HG03196 (cell line): ENCODE results near the gene TCEA2.

Experiments
- ATAC-seq: cut with Tn5 transposase; IDR thresholded peaks from one replicate; pipeline ENCODE4 v1.9.1; 2021; ENCODE audit not compliant: unreplicated experiment

TCEA2 gene

DNA sequence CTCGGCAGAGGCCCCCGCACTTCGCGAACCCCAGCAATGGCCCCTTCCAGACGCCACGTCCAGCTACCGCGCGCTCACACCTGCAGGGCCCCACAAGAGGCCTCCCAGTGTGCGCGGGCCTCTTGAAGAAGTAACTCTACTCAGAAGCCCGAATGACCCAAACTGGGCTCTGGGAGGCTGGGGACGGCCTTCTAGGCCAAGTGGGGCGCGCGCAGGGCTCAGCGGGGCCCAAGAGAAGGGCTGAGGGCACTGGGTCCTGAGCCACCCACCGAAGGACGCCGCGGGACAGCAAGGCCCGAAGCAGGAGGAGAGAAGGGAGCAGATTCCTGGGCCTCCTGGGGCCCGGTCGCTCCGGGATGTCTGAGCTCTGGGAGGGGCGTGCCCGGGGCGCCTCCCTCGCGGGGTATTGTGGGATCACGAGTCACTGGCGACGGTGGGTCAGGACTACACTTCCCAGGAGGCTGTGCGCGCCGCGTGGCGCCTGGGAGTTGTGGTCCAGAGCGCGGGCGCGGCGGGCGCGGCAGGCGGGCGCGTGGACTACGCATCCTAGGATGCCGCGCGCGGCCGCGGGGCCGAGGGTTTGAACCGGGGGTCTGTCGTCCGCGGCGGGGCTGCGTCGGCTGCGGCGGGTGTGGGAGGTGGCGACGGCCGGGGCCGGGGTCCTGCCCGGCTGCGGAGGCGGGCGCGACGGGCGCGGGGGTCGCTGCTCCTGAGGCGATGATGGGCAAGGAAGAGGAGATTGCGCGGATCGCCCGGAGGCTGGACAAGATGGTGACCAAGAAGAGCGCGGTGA, at the start of gene TCEA2:
TCEA2 (plus strand) TSS at position 603 of the 793 bp plus-strand sequence; CDS start at position 718, 115 bp downstream.
- peak; percentile 74 for ATAC-seq

DNA sequence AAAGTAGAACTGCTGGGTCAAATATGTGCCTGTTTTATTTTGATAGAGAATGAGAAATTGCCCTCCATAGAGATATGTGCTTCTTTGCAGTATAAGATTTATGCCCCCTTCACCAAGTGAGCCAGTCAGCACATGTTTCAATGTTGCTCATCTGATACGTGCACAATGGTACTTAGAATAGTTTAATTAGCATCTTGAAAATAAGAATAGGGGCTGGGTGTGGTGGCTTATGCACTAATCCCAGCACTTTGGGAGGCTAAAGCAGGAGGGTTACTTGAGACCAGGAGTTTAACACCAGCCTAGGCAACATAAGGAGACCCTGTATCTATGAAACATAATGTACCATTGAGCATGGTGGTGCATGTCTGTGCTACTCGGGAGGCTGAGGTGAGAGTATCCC, 47.4 kb upstream of the TCEA2 start:
- no peak for ATAC-seq

DNA sequence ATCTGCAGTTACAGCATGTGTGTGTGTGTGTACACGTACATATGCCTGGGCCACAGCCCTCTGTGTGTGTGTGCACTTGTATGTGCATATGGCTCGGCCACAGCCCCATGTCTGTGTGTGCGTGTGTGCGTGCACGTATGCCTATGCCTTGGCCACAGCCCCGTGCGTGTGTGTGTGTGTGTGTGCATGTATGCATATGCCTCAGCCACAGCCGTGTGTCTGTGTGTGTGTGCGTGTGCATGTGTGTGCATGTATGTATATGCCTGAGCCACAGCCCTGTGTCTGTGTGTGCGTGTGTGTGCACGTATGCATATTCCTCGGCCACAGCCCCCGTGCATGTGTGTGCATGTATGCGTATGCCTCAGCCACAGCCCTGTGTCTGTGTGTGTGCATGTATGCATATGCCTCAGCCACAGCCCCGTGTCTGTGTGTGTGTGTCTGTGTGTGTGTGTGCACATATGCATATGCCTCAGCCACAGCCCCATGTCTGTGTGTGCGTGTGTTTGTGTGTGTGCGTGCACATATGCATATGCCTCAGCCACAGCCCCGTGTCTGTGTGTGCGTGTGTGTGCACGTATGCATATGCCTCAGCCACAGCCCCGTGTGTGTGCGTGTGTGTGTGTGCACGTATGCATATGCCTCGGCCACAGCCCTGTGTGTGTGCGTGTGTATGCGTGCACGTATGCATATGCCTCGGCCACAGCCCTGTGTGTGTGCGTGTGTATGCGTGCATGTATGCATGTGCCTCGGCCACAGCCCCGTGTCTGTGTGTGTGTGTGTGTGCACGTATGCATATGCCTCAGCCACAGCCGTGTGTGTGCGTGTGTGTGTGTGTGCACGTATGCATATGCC, 41.6 kb upstream of the TCEA2 start:
- no peak for ATAC-seq

DNA sequence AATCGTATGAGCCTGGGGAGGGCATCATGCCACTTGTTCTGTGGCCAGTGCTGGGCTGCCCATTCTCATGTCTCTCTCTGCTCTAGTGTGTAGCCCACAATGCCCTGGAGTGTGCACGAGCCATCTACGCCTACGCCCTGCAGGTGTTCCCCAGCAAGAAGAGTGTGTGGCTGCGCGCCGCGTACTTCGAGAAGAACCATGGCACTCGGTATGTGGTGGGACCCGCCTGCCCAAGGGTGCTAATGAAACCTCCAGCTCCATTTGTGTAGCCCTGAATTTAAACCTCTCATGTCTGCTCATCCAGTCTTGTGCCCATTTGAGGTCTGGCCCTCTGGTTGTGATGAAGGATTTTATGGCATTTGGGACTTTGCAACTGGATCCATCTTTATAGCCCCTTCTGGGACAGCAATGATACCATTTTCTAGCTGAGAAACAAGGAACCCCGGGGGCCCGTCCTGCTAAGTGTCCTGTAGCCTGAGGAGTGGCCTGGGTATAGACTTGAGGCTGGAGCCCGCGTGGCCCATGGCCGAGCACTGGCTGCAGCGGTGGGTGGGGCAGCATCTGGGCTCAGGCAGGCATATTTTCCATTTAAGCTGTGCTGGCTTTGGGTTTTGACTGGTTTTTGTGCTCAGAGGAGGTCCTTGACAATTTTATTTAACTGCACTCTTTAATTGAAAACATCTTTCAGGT, 40.2 kb upstream of the TCEA2 start:
- ATAC-seq = no peak

DNA sequence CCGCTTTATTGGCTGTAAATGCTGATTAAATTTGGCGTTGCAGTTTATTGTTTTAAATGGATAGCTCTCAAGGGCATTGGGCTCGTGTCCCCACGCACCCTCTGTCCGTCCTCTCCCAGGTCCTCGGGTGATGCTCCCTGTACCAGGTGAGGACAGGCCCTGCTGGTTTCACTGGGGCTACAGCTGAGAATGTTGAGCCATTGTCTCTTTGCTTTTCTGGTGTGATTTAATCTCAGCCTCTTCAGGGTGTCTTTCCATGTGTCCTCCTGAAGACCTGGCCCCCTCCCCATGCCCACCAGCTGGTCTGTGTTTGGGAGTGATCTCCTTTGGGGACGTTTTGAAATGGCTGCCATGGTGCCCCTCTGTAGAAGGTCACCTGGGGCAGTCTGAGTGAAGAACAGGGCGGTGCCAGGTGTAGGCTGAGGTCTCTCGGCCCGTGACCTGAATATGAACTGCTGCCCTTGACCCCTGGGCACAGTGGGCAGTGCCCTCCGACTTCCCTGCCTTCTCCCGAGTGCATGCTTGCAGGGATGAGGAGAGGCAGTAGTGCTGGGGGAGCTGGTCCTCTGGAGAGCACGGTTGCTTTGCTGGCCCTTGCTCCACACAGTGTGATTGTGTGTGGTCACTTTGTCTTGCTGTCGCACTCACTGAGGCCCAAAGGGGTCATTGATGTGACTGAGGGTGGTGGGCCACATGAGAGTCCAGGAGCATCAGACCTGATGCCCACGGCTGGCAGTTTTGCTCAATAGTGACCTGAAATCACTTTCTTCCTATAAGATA, 39.4 kb upstream of the TCEA2 start:
- no peak for ATAC-seq

DNA sequence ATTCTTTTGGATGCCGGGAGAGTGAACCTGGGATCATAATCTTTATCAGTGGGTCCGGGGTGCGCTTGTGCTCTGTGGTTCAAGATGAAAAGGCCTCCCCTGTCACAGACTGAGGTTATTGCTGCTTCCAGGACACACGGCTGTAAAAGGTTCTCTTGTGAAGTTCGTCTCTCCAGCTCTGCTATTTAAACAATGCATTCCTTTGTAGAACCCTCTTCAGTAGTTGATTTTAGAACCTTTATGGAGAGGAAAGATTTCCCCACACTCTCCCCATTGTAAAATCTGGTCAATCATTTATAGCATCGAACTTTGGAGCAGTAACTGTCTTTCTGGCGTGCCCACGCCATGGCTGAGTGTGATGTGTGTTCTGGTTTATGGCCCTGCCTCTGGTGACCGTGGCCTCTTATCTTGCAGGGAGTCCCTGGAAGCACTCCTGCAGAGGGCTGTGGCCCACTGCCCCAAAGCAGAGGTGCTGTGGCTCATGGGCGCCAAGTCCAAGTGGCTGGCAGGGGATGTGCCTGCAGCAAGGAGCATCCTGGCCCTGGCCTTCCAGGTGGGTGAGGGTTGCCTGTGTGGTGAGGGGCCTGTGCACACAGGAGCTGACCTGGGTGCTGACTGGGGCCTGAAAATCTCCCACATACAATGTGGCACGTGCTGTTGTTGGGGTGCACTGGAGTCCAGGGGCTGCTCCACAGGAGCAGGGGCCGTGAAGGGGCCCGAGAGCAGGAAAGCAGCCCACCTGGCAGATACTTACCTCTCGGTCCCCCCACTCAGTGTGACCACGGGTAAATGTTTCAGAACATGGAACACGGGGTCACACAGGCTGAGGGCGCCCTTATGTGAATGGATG, 38.6 kb upstream of the TCEA2 start:
- ATAC-seq = no peak

DNA sequence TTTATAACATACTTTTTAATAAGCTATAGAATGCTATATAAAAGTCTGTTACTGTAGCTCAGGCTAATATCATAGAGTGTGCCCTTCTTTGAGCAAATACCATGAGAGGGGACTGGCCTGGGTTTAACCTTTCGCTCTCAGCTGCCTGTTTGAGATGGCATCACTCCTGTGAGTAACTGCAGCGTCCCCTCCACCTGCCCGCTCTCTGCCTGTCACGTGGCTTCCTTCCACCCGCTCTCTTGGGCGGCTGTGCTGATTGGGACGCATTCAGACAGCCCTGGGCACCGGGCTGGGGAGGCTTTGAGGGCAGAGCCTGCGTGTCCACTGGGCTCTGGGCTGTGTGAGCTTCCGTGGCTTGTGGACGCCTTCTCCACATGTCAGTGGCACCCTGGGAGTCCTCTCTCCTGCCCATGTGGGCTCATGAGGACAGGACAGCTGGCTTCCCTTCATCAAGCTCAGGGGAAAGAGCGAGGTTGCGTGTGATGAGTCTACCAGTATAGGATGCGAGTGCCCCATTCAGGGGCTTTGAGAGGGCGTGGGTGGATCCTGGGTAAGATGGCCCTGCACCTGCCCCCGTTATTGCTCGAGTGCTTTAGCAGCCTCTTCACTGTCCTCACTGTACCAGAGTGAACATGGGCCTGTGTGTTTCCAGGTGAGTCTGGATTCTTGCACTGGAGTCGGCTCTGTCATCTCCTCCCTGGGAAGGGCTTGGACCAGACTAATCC, 37.7 kb upstream of the TCEA2 start:
- no peak for ATAC-seq

DNA sequence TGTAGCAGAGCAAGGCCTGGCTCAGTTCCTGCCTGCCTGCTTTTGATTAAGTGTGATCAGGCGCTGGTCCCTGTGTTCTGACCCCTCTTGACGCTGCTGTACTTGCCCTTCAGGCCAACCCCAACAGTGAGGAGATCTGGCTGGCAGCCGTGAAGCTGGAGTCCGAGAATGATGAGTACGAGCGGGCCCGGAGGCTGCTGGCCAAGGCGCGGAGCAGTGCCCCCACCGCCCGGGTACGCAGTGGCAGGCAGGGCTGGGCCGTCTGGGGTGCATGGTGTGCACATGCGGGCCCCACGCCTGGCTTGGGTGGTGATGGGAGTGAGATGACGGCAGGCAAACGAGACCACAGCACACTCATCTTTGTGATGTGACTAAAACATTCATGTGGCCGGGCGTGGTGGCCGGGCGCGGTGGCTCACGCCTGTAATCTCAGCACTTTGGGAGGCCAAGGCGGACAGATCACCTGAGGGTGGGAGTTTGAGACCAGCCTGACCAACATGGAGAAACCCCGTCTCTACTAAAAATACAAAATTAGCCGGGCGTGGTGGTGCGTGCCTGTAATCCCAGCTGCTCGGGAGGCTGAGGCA, 37.1 kb upstream of the TCEA2 start:
- no peak for ATAC-seq

DNA sequence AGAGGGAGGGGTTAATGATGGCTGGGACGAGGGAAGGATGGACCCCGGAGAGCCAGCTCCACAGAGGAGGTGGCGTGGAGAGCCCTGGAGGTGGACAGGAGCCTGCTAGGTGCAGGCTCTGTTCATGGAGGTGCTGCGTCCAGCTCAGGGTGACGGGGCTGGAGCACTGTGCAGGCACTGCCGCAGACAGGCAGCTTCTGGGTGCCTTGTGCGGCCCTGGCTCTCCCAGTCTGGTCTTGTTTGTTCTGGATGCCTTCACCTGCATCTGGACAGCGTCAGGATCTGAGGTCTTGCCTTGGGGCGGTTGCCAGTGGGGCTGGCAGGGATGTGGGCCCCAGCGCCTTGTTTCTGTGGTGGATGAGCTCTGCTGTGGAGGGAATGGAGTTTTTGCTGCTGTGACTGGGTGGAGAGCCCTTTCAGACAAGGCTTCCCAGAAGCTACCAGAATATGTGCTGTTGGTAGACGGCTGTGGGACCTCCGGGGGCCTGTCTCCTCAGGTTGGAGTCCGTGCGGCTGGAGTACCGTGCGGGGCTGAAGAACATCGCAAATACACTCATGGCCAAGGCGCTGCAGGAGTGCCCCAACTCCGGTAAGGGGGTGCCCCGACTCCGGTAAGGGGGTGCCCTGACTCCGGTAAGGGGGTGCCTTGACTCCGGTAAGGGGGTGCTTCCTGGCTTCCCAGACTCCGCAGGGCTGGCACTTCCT, 34.9 kb upstream of the TCEA2 start:
- no peak for ATAC-seq

DNA sequence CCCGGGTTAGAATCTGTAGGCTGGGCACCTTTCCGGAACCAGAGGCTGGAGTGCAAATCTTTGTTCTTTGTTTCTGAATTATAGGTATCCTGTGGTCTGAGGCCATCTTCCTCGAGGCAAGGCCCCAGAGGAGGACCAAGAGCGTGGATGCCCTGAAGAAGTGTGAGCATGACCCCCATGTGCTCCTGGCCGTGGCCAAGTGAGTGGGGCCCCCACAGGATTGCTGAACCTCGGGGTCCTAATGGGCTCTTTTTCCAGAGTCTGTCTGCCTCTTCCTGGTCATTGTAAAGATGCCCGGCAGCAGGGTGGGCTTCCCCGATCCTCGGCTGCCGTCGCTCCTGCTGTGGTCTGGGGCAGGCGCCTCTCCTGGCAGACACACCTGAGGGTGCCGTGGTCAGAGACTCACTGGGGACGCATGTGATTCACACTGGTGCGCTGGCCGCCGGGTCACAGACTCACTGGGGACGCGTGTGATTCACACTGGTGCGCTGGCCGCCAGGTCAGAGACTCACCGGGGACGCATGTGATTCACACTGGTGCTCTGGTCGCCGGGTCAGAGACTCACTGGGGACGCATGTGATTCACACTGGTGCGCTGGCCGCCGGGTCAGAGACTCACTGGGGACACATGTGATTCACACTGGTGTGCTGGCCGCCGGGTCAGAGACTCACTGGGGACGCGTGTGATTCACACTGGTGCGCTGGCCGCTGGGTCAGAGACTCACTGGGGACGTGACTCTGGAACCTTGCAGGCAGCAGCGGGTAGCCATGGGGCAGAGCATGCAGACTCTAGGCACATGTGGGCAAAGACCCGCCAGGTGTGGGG, 33.5 kb upstream of the TCEA2 start:
- ATAC-seq = no peak

DNA sequence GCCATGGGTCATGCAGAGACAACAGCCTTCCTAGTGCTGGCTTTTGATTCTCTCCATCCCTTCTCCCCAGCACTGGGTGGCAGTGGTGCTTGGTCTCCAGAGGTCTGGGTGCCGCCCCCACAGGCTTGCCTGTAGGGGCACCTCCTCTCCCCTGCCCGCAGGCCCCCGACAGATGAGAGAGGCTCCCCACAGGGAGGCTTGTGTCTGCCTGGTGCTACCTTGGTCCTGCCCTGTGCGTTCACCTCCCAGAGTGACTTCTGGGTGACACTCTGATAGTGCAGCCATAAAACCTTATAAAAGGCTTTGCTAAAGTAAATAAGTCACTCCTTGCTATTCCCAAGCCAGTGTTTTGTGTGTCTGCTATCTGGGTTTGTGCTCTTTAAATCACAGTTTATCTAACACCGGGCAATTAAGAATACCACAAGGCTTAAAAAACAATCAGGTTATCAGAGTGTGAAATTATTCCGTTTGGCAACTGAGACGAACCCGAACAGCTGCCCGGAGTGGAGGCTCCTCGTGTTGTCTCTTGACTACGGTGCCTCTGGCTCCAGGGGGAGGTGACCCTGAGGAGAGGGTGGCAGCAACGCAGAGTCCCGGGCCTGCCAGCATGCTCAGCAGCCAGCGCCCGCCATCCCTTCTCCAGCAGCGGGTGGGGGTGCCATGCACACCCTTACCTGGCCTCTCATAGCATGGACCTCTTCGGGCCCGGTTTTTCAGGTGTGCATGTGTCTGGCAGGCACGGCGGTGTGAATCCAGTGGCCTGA, 32.4 kb upstream of the TCEA2 start:
- no peak for ATAC-seq

DNA sequence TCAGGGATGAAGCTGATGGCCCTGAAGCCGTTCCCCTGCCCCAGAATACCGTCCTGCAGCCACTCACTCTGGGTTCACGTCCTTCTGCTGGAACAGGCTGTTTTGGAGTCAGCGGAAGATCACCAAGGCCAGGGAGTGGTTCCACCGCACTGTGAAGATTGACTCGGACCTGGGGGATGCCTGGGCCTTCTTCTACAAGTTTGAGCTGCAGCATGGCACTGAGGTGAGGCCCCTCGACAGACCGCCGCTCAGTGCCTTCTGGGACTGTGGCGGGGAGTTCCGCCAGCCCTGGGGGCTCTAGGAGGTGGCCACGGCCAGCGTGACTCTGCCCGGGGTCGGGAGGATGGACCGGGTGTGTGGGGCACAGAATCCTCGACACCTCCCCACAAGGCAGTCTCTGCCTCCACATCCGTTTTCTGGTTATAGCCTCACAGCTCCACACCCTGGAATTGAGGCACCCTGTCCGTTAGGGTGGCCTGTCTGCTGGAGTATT, 31.1 kb upstream of the TCEA2 start:
- no peak for ATAC-seq

DNA sequence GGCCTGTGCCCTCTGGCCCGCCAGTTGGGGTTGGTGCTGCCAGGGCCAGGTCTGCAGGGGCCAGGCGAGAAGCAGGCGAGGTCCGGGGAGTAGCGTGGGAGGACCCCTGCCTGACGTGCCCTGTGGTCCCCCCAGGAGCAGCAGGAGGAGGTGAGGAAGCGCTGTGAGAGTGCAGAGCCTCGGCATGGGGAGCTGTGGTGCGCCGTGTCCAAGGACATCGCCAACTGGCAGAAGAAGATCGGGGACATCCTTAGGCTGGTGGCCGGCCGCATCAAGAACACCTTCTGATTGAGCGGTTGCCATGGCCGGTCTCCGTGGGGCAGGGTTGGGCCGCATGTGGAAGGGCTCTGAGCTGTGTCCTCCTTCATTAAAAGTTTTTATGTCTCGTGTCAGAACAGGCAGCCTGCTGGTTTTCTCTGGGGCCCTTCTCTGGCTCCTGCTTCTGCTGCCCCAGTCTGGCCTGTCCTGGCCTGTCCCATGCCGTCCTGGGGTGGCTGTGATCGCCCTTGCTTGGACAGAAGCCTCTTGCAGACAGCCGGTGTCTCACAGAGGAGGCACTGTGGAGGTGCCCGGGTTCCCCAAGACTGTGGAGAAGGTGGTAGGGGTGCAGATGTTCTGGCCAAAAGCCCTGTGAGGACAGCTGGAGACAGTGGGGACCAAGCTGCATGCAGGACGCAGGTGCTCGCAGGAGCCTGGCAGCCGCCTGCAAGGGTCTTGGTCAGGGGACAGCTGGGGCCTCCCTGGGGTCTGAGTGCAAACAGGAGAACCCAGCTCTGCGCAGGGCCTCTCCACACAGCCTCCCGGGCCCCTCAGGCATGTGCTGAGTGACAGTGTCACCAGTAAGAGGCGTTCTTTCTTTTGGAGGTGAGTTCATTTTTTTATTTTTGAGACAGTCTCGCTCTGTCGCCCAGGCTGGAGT, 30.0 kb upstream of the TCEA2 start:
- ATAC-seq = no peak

DNA sequence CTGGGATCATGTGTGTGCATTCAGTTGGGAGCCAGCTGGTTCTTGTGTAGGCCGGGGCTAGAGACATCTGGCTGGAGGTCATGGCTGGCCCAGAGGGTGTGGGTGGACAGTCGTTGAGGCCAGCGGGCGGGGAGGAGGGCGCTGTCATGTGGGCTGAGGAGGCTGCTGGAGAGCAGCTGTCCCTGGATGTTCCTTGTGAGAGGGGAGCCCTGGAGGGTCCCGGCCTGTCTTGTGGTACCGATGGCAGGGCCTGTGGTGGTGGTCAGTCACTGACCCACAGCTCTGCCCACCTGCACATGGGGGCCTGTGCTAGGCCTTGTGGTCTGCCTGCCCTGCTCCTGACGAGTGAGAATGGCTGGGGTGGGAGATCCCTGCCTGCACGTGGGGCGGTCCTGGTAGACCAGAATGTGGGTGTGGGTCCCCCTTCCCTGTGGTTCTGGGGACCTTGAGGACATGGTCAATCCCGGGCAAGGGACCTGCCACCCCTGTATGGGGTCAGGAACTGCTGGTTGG, 29.0 kb upstream of the TCEA2 start:
- ATAC-seq = no peak
